Lower lobe of right lung (tissue), 2 donors: ENCODE measurements around the gene MGST1. TPM values are rescaled to one million over a fixed set of nuclear protein-coding genes. Genes with fewer than 3 reads are reported as not detected.
A peak's percentile ranks its signal among the peaks of the same experiment; 100 is the strongest.

Source experiments
- ATAC-seq, 2 donors: fragments of 200-7000 bp; cut with Tn5 transposase; one replicate each; pipeline ENCODE4 v1.9.1; 2020 to 2022; ENCODE audit warnings: mild to moderate bottlenecking in 2 of 2, moderate library complexity in 2 of 2
- DNase-seq: peaks from one replicate; pipeline ENCODE4 v3.0.0-alpha.2; 2020
- H3K27ac ChIP-seq: fragments of 200-600 bp; one replicate; pipeline ENCODE4 v1.8.0; 2022
- H3K27me3 ChIP-seq: fragments of 200-600 bp; one replicate; pipeline ENCODE4 v1.8.0; 2022; ENCODE audit warnings: low read depth
- H3K36me3 ChIP-seq: fragments of 200-600 bp; one replicate; pipeline ENCODE4 v1.8.0; 2022; ENCODE audit warnings: mild to moderate bottlenecking
- H3K4me1 ChIP-seq: fragments of 200-600 bp; one replicate; pipeline ENCODE4 v1.8.0; 2022
- H3K4me3 ChIP-seq: fragments of 200-600 bp; one replicate; pipeline ENCODE4 v1.8.0; 2022; ENCODE audit warnings: mild to moderate bottlenecking
- H3K9me3 ChIP-seq: fragments of 200-600 bp; one replicate; pipeline ENCODE4 v1.8.0; 2022
- CTCF ChIP-seq: fragments of 200-600 bp; IDR thresholded peaks from one replicate; pipeline ENCODE4 v1.8.0; 2022; ENCODE audit warnings: antibody characterized with exemption, mild to moderate bottlenecking
- intact Hi-C: fragments of 100-400 bp; cut with DNase I; formaldehyde crosslinking; loops from one replicate; pipeline ENCODE4 v1.11.0; 2022
- total RNA-seq: library from RNA; stranded (reverse); fragmentation: NEBNext Ultra II Directional; extraction: Animal tissue kit (Norgen Biotek cat#: 25700); gene quantifications from one replicate; pipeline ENCODE4 v1.2.1, GENCODE V29; 2021
- donor health status: DM: no; HTN: yes; CAD: no; lungs with severe emphysema.

The MGST1 gene
- total RNA-seq, 1 donor from 2014 or later, result 341 TPM

- intact Hi-C loops, result no loop called here
- H3K27me3 ChIP-seq, result no peaks in the 10 kb centered on the region
- H3K4me3 ChIP-seq, result peak overlapping the region; percentile 64
- H3K36me3 ChIP-seq, result peaks cover 8% of the 10 kb centered on the region
- DNase-seq, result peak; percentile 72
- TF ChIP-seq CTCF, result no peak
- H3K4me1 ChIP-seq, result peaks cover 33% of the 10 kb centered on the region
- ATAC-seq, result peak; percentile 67 to 70
- H3K27ac ChIP-seq, result peak overlapping the region; percentile 14
- no peaks in the 10 kb centered on the region for H3K9me3 ChIP-seq
Measured at GRCh38 chr12:16350682-16351081, 3.2 kb downstream of the MGST1 start.

GRCh38 chr12:16352481-16352880, 5.0 kb downstream of the MGST1 start:
- Histone ChIP-seq H3K9me3 (no peaks in the 10 kb centered on the region), H3K27me3 (no peaks in the 10 kb centered on the region), H3K36me3 (peaks cover 18% of the 10 kb centered on the region), H3K4me1 (peaks cover 33% of the 10 kb centered on the region), H3K4me3 (no peak overlapping the region), H3K27ac (no peak overlapping the region)
- ATAC-seq (no peak), DNase-seq (no peak)
- no peak for TF ChIP-seq CTCF
- intact Hi-C loops, result no loop called here

GRCh38 chr12:16358878-16359277, 11.4 kb downstream of the MGST1 start:
- no peaks in the 10 kb centered on the region for H3K4me1 ChIP-seq
- H3K27ac ChIP-seq, result no peak overlapping the region
- DNase-seq (no peak), ATAC-seq (no peak)
- no peak for TF ChIP-seq CTCF
- no peaks in the 10 kb centered on the region for H3K27me3 ChIP-seq
- no peak overlapping the region for H3K4me3 ChIP-seq
- peaks cover 35% of the 10 kb centered on the region for H3K36me3 ChIP-seq
- intact Hi-C loops, result no loop called here
- H3K9me3 ChIP-seq, result no peaks in the 10 kb centered on the region

- Histone ChIP-seq H3K36me3 (peaks cover 41% of the 10 kb centered on the region), H3K27ac (no peak overlapping the region), H3K4me1 (no peaks in the 10 kb centered on the region), H3K4me3 (no peak overlapping the region), H3K9me3 (no peaks in the 10 kb centered on the region), H3K27me3 (no peaks in the 10 kb centered on the region)
- intact Hi-C loops, result no loop called here
- ATAC-seq (peak; percentile 83 to 88), DNase-seq (peak; percentile 78)
- TF ChIP-seq CTCF, result peak; percentile 70
Measured at GRCh38 chr12:16359512-16360491, 12.4 kb downstream of the MGST1 start.

- peak in 1 of 2 donors; percentile 56 for ATAC-seq
- no peaks in the 10 kb centered on the region for H3K9me3 ChIP-seq
Measured at GRCh38 chr12:16361142-16361783, 13.8 kb downstream of the MGST1 start.

More at GRCh38 chr12:16361142-16361783, 13.8 kb downstream of the MGST1 start:
- TF ChIP-seq CTCF, result no peak
- Histone ChIP-seq H3K27me3 (no peaks in the 10 kb centered on the region), H3K27ac (no peak overlapping the region), H3K4me3 (no peak overlapping the region), H3K36me3 (peaks cover 28% of the 10 kb centered on the region), H3K4me1 (no peaks in the 10 kb centered on the region)
- intact Hi-C loops, result no loop called here
- DNase-seq, result no peak
